Effector CD8-positive, alpha-beta T cell (primary cell): ENCODE results near the gene PIP5K1B.
A peak's percentile ranks its signal among the peaks of the same experiment; 100 is the strongest.

Source experiments
- DNase-seq: peaks from one replicate; lab custom pipeline; 2025; lab: John Stamatoyannopoulos, UW

Gene PIP5K1B

GRCh38 chr9:68775003-68775730 is 70.1 kb downstream of the PIP5K1B start:
- DNase-seq, result no peak

DNA sequence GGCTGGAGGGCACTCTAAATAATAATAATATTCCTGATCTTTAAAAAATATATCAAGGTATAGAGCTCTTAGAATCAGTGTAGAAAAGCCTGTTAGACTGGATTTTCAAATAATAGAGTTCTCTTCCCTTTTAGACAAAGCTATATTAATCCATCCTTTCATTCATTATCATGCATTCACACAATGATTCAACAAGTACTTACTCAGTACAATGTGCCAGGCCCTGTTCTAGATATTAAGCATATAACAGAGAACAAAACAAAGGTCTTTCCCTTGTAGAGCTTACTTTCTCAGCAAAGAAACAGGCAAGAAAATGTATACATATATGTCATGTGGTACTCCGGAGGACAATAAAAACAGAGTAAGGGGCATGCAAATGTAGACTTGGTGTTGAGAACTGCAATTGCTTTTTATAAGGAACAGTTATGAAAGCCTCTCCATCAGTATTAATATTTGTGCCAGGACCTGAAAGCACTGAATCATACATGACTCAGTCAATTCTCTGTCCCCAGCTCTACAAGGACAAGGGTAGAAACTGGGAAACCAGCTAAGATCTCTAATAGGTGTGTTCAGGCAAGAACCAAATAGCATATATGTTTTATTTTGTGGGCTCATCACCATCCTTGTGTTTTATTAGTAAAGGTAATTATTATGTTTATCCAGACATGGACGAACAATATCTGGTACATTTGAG is 72.2 kb downstream of the PIP5K1B start:
- DNase-seq, result no peak

GRCh38 chr9:68778635-68779034 is 73.6 kb downstream of the PIP5K1B start:
- no peak for DNase-seq

DNA sequence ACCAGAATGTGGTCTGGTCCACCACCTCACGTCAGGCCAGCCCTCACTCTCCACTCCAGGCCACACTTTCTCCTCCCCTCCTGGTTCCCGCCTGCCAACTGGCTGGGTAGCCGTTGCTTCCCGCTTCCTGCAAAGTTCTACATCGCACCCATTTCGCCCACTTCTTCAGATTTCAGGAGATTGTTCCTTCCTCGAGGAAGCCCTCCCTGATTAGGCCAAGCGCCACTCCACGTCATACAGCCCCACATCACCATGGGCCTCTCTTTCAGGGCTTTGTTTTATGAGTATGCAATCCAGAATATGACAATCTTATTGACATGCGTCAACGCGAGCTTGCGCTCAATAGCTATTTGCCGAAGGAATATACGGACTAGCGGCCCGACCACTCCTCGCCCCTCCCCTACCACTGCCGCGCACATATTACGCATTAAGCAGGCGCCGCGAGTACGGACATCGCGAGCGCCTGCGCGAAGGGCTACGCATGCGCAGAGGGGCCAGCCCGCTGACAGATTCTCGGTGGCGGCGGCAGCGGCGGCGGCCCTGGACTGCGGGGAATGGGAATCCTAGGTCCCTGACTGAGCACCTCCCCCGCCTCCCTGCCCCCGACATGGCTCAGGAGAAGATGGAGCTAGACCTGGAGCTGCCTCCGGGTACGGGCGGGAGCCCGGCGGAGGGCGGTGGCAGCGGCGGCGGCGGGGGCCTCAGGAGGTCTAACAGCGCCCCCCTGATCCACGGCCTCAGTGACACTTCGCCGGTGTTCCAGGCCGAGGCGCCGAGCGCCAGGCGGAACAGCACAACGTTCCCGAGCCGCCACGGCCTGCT is 74.7 kb downstream of the PIP5K1B start:
- peak; percentile 90 for DNase-seq

DNA sequence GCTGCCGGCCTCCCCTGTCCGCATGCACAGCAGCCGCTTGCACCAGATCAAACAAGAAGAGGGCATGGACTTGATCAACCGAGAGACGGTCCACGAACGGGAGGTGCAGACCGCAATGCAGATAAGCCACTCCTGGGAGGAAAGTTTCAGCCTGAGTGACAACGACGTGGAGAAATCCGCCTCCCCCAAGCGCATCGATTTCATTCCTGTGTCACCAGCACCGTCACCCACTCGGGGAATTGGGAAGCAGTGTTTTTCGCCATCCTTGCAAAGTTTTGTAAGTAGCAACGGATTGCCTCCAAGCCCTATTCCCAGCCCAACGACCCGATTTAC is 75.3 kb downstream of the PIP5K1B start:
- no peak for DNase-seq

DNA sequence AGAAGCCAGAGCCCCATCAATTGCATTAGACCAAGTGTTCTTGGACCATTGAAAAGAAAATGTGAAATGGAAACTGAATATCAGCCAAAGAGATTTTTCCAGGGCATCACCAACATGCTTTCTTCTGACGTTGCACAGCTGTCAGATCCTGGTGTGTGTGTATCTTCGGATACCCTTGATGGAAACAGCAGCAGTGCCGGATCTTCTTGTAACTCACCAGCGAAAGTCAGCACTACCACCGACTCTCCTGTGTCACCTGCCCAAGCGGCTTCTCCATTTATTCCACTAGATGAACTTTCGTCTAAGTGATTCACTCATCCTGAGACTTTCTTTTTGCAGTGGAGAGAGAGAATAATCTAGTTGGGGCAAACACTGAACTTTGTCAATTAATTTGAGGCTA is 75.7 kb downstream of the PIP5K1B start:
- no peak for DNase-seq

GRCh38 chr9:68781928-68782327 is 76.9 kb downstream of the PIP5K1B start:
- no peak for DNase-seq

DNA sequence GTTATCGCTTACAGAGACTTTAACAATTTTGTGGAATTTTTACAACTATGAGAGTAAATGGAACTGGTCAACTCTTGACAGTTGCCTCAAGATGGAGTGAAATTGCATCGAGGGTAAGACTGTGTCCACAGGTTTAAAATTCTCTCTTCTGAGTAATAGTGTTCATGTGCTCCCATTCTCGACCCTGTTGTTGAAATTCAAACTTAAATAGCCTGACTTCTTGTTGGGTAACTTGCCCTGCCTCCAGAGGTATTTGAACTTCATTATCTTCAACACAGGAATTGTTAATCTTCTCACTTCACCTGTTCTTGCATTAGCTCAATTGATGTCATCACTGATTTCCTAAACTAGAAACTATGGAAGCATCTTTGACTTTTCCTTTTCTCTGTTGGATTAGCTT is 77.5 kb downstream of the PIP5K1B start:
- DNase-seq, result no peak

DNA sequence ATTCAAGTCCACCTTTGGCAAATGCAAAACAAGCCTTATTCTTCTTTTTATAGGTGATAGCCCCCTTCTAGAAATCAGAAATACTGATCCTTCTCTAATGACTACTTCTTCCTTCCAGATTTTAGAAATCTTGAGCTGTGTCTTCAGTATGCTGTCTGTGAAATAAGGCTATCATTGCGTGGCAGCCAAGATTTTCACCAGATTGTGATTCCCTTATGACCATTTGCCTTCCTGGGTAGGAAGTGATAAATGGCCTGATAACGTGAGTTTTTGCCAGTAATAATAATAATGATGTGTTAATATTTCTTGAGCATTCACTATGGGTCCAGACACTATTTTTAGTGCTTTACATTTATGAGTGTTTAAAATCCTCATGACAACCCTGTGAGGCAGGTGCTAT is 80.9 kb downstream of the PIP5K1B start:
- DNase-seq, result no peak

DNA sequence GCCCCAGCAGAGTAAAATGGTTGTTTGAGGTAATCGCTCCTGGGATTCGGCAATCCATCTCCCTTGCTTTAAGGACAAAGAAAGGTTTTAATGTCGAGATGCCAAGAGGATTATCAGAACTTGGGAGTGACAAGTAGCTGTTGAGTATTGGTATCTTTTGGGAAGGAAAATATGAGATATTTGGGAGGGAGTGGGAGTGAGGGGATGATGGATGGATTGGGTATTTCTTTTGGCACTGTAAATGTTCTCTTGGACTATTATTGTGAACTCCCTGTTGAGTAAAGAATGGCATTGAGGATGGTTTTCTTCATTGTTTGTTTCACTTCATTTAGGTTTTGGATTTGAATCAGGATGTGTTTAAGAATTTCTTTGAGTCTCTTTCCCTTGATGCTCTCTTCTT is 86.1 kb downstream of the PIP5K1B start:
- DNase-seq, result no peak

GRCh38 chr9:68793605-68794343 is 88.7 kb downstream of the PIP5K1B start:
- no peak for DNase-seq

DNA sequence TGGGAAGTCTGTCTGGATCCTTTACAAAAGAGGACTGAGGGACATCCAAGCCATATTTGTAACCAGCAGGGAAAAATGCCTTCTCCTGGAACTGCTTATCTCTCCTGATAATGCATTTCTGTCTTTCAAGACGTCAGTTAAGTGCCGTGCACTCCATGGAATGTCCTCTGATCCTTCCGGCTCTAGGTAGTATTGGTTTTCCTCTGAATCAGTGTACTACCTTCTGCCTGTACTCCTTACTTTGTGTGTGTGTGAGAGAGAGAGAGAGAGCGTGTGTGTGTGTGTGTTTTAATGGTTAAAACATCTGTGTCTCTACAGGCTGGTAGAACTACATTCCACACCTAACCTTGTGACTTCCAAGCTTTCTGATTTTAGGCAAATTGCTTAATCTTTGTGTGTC is 89.9 kb downstream of the PIP5K1B start:
- no peak for DNase-seq

DNA sequence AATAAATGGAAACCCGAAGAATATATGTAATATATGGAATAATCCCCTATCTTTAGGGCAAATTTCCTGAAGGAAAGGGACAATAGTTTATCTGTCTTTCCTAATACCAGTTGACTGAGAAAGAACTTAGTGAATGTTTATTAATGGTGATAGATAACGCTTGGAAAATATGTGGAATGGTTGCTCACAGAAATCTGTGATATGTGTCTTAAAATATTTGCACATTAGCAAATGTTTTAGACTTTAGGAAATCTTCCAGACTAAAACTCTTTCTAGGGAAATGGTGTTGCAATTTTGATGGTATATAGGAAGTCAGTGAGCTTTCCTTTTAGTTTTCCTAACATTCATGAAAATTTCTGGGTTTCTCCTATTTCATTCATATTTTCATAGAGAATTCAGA is 90.4 kb downstream of the PIP5K1B start:
- DNase-seq, result no peak

DNA sequence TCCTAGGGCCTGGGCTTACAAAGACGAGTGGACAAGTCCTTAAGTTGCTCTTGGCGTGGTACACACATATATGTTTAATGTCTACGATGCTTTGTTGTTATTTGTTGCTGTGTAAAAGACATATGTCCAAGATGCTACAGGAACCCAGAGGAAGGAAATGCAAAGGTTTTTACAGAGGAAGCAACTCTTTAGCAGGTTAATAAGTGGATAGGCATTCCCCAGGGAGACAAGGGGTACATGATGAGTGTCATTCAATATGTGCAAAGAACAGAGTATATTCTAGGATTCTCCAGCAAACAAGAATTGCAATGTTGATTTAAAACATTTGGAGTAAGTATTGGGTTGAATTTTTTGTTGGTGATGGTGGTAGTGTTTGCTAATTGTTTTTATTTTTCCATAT is 92.1 kb downstream of the PIP5K1B start:
- no peak for DNase-seq

- DNase-seq, result no peak
Observed at GRCh38 chr9:68798423-68798822, 93.4 kb downstream of the PIP5K1B start.

GRCh38 chr9:68800836-68801235 is 95.8 kb downstream of the PIP5K1B start:
- no peak for DNase-seq

DNA sequence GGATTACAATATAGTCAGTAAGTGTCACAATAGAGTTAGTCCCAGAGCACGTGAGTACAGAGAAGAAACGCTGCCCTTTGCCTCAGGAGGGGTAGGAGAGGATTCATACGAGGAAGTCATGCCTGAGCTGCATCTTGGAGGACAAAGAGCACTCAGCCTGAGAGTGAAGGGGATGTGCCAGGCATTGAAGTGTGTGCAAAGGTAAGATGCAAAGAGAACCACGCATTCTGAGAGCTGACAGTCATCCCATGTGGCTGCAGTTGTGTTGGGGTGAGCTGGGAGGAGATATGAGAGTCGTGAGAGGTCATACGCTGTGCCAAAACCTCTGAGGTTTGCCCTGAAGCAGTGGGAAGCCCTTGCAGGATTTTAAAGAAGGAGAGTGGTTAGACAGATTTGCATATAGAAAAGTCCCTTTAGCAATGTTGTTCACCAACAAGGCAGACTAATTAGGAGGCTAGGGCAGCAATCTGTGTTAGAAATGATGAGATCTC is 97.5 kb downstream of the PIP5K1B start:
- DNase-seq, result no peak

GRCh38 chr9:68804911-68805889 is 100.2 kb downstream of the PIP5K1B start:
- no peak for DNase-seq

DNA sequence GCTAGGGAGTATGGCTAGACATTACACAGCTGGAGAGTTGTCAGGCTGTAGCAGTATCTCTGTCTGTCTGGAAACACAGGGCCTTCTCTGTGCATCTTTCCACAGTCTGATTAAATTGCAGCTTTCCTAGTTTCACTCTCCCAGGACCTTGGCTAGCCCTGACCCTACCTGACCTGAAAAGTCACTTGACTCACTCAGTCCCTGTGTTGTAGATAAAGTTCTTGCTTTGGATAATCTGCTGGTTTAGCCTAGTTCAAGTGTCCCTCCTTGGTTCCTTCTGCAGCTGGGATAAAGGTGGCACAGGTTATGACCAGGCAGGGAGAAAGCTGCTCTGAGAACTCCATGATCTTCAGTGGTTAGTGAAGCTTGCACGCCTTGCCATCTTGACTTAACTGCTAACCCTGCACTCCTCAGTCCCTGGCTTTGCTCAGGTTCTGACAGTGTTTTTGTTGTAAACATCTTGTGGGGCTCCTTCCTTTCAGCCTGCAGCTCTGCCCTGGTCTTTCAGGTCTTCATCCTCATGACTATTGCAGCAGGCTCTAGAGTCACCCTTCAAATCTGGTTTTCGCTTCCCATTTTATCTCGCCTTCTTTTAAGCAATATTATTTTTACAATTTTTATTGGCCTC is 101.0 kb downstream of the PIP5K1B start:
- DNase-seq, result no peak

DNA sequence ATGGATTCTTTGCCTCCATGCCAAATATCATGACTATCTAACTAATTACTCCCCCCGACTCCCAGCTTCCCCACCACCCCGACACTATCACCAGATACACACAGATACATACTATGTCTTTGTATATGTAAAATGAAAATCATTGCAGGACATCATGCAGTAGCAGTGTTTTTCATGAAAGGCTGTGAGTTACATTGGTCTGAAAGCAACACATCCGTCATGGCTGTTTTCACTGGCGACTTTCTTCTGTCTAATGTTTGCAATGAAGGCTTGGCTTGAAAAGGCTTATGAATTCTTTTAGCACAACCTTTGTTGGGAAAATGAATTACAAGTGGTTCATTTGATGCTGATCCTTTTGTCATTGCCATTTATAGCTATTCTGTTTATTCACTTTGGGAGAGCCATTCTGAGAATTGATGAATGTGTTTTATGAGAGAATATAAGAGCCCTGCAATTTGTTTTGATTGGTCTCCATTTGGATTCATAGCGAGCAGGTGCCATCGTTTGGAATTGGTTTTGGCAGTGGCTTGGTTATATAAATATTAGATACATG is 103.4 kb downstream of the PIP5K1B start:
- DNase-seq, result no peak
